SK-N-SH (cell line): ENCODE results near the gene TFPI2. TPM values are rescaled to one million over a fixed set of nuclear protein-coding genes. Genes with fewer than 3 reads are reported as not detected.

ENCODE experiments used
- CTCF ChIA-PET: fragments of 300-600, 350-600 bp; formaldehyde crosslinking; extraction: SDS; loops from one replicate; lab custom pipeline; 2021; lab: Yijun Ruan, JAX
- POLR2A ChIA-PET: fragments of 350-600 bp; sonication (Branson Sonifier 250); formaldehyde crosslinking; extraction: SDS; loops from one replicate; lab custom pipeline; 2020; ENCODE audit warnings: antibody characterized with exemption, inconsistent platforms; lab: Yijun Ruan, JAX
- DNase-seq: peaks from one replicate; pipeline ENCODE4 v3.0.0; 2012
- H2AFZ ChIP-seq: fragments of 200-600 bp; sonication (generic); 2 replicates; pipeline ENCODE4 v1.8.1; 2016; ENCODE audit warnings: antibody characterized with exemption, mild to moderate bottlenecking, low read depth
- H3F3A ChIP-seq: fragments of 200-600 bp; sonication (generic); replicated peaks from 2 replicates; pipeline ENCODE3; 2016; ENCODE audit warnings: antibody characterized with exemption, mild to moderate bottlenecking; ENCODE audit not compliant: insufficient read depth
- H3K27ac ChIP-seq, 2 experiments: fragments of 200-500 bp in 1 of 2; fragments of 200-600 bp in 1 of 2; sonication (Bioruptor generic) in 1 of 2; sonication (generic), shearing (Covaris generic) in 1 of 2; 2 replicates each; pipeline versions ENCODE4 v1.5.1 to v1.6.1; 2014 to 2016; ENCODE audit warnings: low read depth in 2 of 2, inconsistent platforms in 1 of 2, low read length in 1 of 2, mild to moderate bottlenecking in 1 of 2, mixed read lengths in 1 of 2
- H3K27me3 ChIP-seq: fragments of 200-600 bp; sonication (generic), shearing (Covaris generic); 2 replicates; pipeline ENCODE4 v1.6.1; 2016; ENCODE audit warnings: mixed run types; ENCODE audit not compliant: insufficient read depth
- H3K36me3 ChIP-seq, 2 experiments: fragments of 200-500 bp in 1 of 2; fragments of 200-600 bp in 1 of 2; sonication (Bioruptor generic) in 1 of 2; sonication (generic) in 1 of 2; replicated peaks in 1 of 2; 2 replicates each; pipeline versions ENCODE3 to v1.5.1; 2014 to 2016; ENCODE audit warnings: low read length in 1 of 2, mild to moderate bottlenecking in 1 of 2; ENCODE audit not compliant: insufficient read depth in 2 of 2, control insufficient read depth in 1 of 2
- H3K4me1 ChIP-seq, 2 experiments: fragments of 200-500 bp in 1 of 2; fragments of 200-600 bp in 1 of 2; sonication (Bioruptor generic) in 1 of 2; sonication (generic), shearing (Covaris generic) in 1 of 2; 2 replicates each; pipeline versions ENCODE4 v1.5.1 to v1.6.1; 2014 to 2016; ENCODE audit warnings: low read depth in 1 of 2, low read length in 1 of 2, mixed run types in 1 of 2; ENCODE audit not compliant: insufficient read depth in 2 of 2, control insufficient read depth in 1 of 2
- H3K4me2 ChIP-seq: fragments of 200-600 bp; sonication (generic), shearing (Covaris generic); 2 replicates; pipeline ENCODE4 v1.6.1; 2017; ENCODE audit warnings: mixed run types
- H3K4me3 ChIP-seq, 2 experiments: fragments of 200-500 bp in 1 of 2; fragments of 200-600 bp in 1 of 2; sonication (Bioruptor generic) in 1 of 2; sonication (generic), shearing (Covaris generic) in 1 of 2; 2 replicates each; pipeline versions ENCODE4 v1.5.1 to v1.8.1; 2014 to 2016; ENCODE audit warnings: low read depth in 2 of 2, inconsistent platforms in 1 of 2, low read length in 1 of 2, mild to moderate bottlenecking in 1 of 2, mixed read lengths in 1 of 2, moderate library complexity in 1 of 2
- H3K79me2 ChIP-seq: fragments of 200-600 bp; sonication (generic); 2 replicates; pipeline ENCODE4 v1.8.1; 2017; ENCODE audit warnings: mild to moderate bottlenecking; ENCODE audit not compliant: insufficient read depth
- H3K9ac ChIP-seq: fragments of 200-600 bp; sonication (generic); 2 replicates; pipeline ENCODE4 v1.6.1; 2017; ENCODE audit warnings: mixed run types
- H3K9me2 ChIP-seq: fragments of 200-600 bp; sonication (generic); 2 replicates; pipeline ENCODE4 v1.6.1; 2017; ENCODE audit warnings: mixed run types
- H3K9me3 ChIP-seq: fragments of 200-600 bp; sonication (generic); 2 replicates; pipeline ENCODE4 v1.6.1; 2017; ENCODE audit warnings: mixed run types, mild to moderate bottlenecking, moderate library complexity
- H4K20me1 ChIP-seq: fragments of 200-600 bp; sonication (generic); 2 replicates; pipeline ENCODE4 v1.6.1; 2017; ENCODE audit warnings: mild to moderate bottlenecking, mixed run types; ENCODE audit not compliant: insufficient read depth
- CHD2 ChIP-seq: fragments of 150-350 bp; IDR thresholded peaks from 2 replicates; pipeline ENCODE4 v1.6.1; 2018; ENCODE audit warnings: low read length; ENCODE audit not compliant: partially characterized antibody
- EP300 ChIP-seq, 2 experiments: IDR thresholded peaks; 2 replicates each; pipeline versions ENCODE4 v1.4.0 to v1.6.1; 2012; ENCODE audit warnings: borderline replicate concordance in 1 of 2, low read depth in 1 of 2, low read length in 1 of 2
- EZH2phosphoT487 ChIP-seq: fragments of 200-600 bp; sonication (generic); IDR thresholded peaks from 2 replicates; pipeline ENCODE4 v1.6.1; 2017; ENCODE audit warnings: low read depth, mixed run types, mild to moderate bottlenecking, antibody characterized with exemption, moderate library complexity, borderline replicate concordance
- FOSL2 ChIP-seq: IDR thresholded peaks from 2 replicates; pipeline ENCODE4 v1.4.0; 2012; ENCODE audit warnings: low read depth, mild to moderate bottlenecking, moderate library complexity, borderline replicate concordance
- FOXJ3 ChIP-seq: sonication (generic); formaldehyde crosslinking; IDR thresholded peaks from 2 replicates; pipeline ENCODE4 v1.5.1; 2020; ENCODE audit warnings: mild to moderate bottlenecking, missing genetic modification reagents
- FOXM1 ChIP-seq: IDR thresholded peaks from 2 replicates; pipeline ENCODE4 v1.4.0; 2012; ENCODE audit warnings: low read depth, mild to moderate bottlenecking
- GABPA ChIP-seq: IDR thresholded peaks from 2 replicates; pipeline ENCODE4 v1.4.0; 2012; ENCODE audit warnings: low read depth, mild to moderate bottlenecking
- GATA2 ChIP-seq: sonication (generic); formaldehyde crosslinking; IDR thresholded peaks from 2 replicates; pipeline ENCODE4 v1.5.0; 2020; ENCODE audit warnings: mild to moderate bottlenecking, missing genetic modification reagents
- JUND ChIP-seq: IDR thresholded peaks from 2 replicates; pipeline ENCODE4 v1.4.0; 2012
- MEF2A ChIP-seq: IDR thresholded peaks from 2 replicates; pipeline ENCODE4 v1.4.0; 2012; ENCODE audit warnings: low read depth, borderline replicate concordance
- MXI1 ChIP-seq: IDR thresholded peaks from 2 replicates; pipeline ENCODE4 v1.6.1; 2012; ENCODE audit warnings: mild to moderate bottlenecking, low read depth, low read length, improper control_type of control experiment
- NRF1 ChIP-seq: IDR thresholded peaks from 2 replicates; pipeline ENCODE4 v1.6.1; 2012; ENCODE audit warnings: low read depth, mild to moderate bottlenecking, low read length
- RAD21 ChIP-seq: IDR thresholded peaks from 2 replicates; pipeline ENCODE4 v1.6.1; 2012; ENCODE audit warnings: mild to moderate bottlenecking, low read length
- RCOR1 ChIP-seq: fragments of 150-350 bp; IDR thresholded peaks from 2 replicates; pipeline ENCODE4 v1.6.1; 2017; ENCODE audit warnings: antibody characterized with exemption, low read length
- RFX5 ChIP-seq: IDR thresholded peaks from 2 replicates; pipeline ENCODE4 v1.6.1; 2012; ENCODE audit warnings: mild to moderate bottlenecking, improper control_type of control experiment, low read length
- RXRA ChIP-seq: IDR thresholded peaks from 2 replicates; pipeline ENCODE4 v1.4.0; 2012; ENCODE audit warnings: low read depth, mild to moderate bottlenecking, borderline replicate concordance
- SMC3 ChIP-seq: IDR thresholded peaks from 2 replicates; pipeline ENCODE4 v1.6.1; 2012; ENCODE audit warnings: low read depth, low read length, improper control_type of control experiment
- TAF1 ChIP-seq: IDR thresholded peaks from 2 replicates; pipeline ENCODE4 v1.6.1; 2012; ENCODE audit warnings: low read depth, mild to moderate bottlenecking, low read length, moderate library complexity, borderline replicate concordance
- TCF12 ChIP-seq: IDR thresholded peaks from 2 replicates; pipeline ENCODE4 v1.4.0; 2012
- TEAD4 ChIP-seq: IDR thresholded peaks from 2 replicates; pipeline ENCODE4 v1.4.0; 2012; ENCODE audit warnings: mild to moderate bottlenecking, borderline replicate concordance; ENCODE audit not compliant: insufficient read depth
- WGBS: methylation state at CpG from one replicate; pipeline ENCODE4 v1.1.6; 2017; ENCODE audit warnings: low lambda C conversion rate; 5-methylcytosine and 5-hydroxymethylcytosine counted together
- polyA plus RNA-seq, 3 experiments: library from polyadenylated mRNA; depleted of rRNA; stranded (reverse); fragments of >200 nt; gene quantifications; 2 replicates each; pipeline ENCODE4 v1.2.3, GENCODE V29; 2012
- TF ChIP-seq, protein P1 (sequence below): fragments of 200-600 bp; sonication (generic); IDR thresholded peaks from 2 replicates; pipeline ENCODE4 v1.6.1; 2017; ENCODE audit warnings: antibody characterized with exemption, mild to moderate bottlenecking, moderate library complexity
- TF ChIP-seq, protein P2 (sequence below): fragments of 150-350 bp; IDR thresholded peaks from 2 replicates; pipeline ENCODE4 v1.6.1; 2016; ENCODE audit warnings: mild to moderate bottlenecking, low read depth, low read length
- TF ChIP-seq, protein P3 (sequence below): IDR thresholded peaks from 2 replicates; pipeline ENCODE4 v1.4.0; 2012; ENCODE audit warnings: low read depth, borderline replicate concordance
- TF ChIP-seq, protein P4 (sequence below): IDR thresholded peaks from 2 replicates; pipeline ENCODE4 v1.4.0; 2012; ENCODE audit warnings: low read depth
- TF ChIP-seq, protein P5 (sequence below): IDR thresholded peaks from 2 replicates; pipeline ENCODE4 v1.4.0; 2012; ENCODE audit warnings: low read depth, borderline replicate concordance

TFPI2 gene
- polyA plus RNA-seq, 1 of the 3 experiments (the other 2 are of a cell fraction), result 17.7 TPM

DNA sequence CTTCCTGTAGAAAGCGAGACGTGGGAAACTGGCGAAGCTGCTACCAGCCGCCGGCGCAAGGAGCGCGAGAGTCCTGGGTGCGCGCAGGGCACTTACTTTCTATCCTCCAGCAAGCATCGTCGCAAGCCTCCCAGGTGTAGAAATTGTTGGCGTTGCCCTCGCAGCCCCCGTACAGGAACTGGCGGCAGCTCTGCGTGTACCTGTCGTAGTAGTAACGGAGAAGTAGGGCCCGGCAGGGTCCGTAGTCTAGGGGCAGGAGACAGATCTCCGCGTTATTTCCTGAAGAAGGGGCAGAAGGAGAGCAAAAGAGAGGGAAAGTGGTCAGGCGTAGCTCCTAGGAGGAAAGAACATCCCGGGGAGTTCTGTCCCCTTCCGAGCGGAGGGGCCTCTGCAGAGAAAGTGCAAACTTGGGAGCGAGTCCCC is 501 bp downstream of the TFPI2 start:
- H4K20me1 ChIP-seq, result no peaks in the 10 kb centered on the region
- peak overlapping the region in 1 of 2 experiments; percentile 53; a peak in 1 of 4 replicates for H3K27ac ChIP-seq
- peaks cover 0 to 11% of the 10 kb centered on the region in 2 experiments; a peak in 2 of 4 replicates for H3K4me1 ChIP-seq
- 0 out of 2 replicates have a peak, but pooled peaks cover 3% of the 10 kb centered on the region for H3K9me2 ChIP-seq
- no peaks in the 10 kb centered on the region for H3K9me3 ChIP-seq
- peak overlapping the region; percentile 51 for H3K9ac ChIP-seq
- H3K36me3 ChIP-seq, result peaks cover 0 to 9% of the 10 kb centered on the region in 2 experiments
- peaks cover 7% of the 10 kb centered on the region for H3F3A ChIP-seq
- no peaks in the 10 kb centered on the region for H3K27me3 ChIP-seq
- H3K79me2 ChIP-seq, result no peaks in the 10 kb centered on the region
- peak overlapping the region; percentile 95 for H2AFZ ChIP-seq
- 3% methylated on average over 27 of the region's 28 CpGs for WGBS
- ChIA-PET CTCF (interaction anchor here (0.7 to 5.8 kb wide), 26 partner anchors 8 to 1587 kb away, joined by 3 to 38 read pairs (median 4); partner anchors contain the start of gene GNG11), POLR2A (no interaction called here)
- peak overlapping the region; percentile 96 for H3K4me2 ChIP-seq
- H3K4me3 ChIP-seq, result peak overlapping the region; percentile 79 to 80
- DNase-seq, result peak; percentile 69
- no peak for TF ChIP-seq MEF2A
- no peak for TF ChIP-seq RCOR1
- TF ChIP-seq, protein P1, sequence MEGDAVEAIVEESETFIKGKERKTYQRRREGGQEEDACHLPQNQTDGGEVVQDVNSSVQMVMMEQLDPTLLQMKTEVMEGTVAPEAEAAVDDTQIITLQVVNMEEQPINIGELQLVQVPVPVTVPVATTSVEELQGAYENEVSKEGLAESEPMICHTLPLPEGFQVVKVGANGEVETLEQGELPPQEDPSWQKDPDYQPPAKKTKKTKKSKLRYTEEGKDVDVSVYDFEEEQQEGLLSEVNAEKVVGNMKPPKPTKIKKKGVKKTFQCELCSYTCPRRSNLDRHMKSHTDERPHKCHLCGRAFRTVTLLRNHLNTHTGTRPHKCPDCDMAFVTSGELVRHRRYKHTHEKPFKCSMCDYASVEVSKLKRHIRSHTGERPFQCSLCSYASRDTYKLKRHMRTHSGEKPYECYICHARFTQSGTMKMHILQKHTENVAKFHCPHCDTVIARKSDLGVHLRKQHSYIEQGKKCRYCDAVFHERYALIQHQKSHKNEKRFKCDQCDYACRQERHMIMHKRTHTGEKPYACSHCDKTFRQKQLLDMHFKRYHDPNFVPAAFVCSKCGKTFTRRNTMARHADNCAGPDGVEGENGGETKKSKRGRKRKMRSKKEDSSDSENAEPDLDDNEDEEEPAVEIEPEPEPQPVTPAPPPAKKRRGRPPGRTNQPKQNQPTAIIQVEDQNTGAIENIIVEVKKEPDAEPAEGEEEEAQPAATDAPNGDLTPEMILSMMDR, result peak; percentile 23; the same call in 1 of the 2 replicates
- peak; percentile 39 for TF ChIP-seq RAD21
- TF ChIP-seq GATA2 (CRISPR knock-in tag), result no peak
- no peak for TF ChIP-seq TEAD4
- no peak for TF ChIP-seq TAF1
- TF ChIP-seq, protein P2, sequence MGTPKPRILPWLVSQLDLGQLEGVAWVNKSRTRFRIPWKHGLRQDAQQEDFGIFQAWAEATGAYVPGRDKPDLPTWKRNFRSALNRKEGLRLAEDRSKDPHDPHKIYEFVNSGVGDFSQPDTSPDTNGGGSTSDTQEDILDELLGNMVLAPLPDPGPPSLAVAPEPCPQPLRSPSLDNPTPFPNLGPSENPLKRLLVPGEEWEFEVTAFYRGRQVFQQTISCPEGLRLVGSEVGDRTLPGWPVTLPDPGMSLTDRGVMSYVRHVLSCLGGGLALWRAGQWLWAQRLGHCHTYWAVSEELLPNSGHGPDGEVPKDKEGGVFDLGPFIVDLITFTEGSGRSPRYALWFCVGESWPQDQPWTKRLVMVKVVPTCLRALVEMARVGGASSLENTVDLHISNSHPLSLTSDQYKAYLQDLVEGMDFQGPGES, result no peak
- no peak for TF ChIP-seq EZH2phosphoT487
- no peak for TF ChIP-seq FOSL2
- TF ChIP-seq TCF12, result no peak
- TF ChIP-seq NRF1, result peak; percentile 20; the same call in 1 of the 2 replicates
- no peak for TF ChIP-seq FOXJ3 (CRISPR knock-in tag)
- TF ChIP-seq CHD2, result no peak
- TF ChIP-seq SMC3, result no peak
- TF ChIP-seq FOXM1, result no peak
- TF ChIP-seq, protein P3, sequence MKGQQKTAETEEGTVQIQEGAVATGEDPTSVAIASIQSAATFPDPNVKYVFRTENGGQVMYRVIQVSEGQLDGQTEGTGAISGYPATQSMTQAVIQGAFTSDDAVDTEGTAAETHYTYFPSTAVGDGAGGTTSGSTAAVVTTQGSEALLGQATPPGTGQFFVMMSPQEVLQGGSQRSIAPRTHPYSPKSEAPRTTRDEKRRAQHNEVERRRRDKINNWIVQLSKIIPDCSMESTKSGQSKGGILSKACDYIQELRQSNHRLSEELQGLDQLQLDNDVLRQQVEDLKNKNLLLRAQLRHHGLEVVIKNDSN, result no peak
- TF ChIP-seq RXRA, result no peak
- no peak for TF ChIP-seq GABPA
- peak; percentile 29; the same call in 1 of the 2 replicates for TF ChIP-seq MXI1
- TF ChIP-seq, protein P4, sequence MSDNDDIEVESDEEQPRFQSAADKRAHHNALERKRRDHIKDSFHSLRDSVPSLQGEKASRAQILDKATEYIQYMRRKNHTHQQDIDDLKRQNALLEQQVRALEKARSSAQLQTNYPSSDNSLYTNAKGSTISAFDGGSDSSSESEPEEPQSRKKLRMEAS, result 0 out of 2 replicates have a peak, but pooled peaks have one; percentile 29
- no peak for TF ChIP-seq RFX5
- TF ChIP-seq, protein P5, sequence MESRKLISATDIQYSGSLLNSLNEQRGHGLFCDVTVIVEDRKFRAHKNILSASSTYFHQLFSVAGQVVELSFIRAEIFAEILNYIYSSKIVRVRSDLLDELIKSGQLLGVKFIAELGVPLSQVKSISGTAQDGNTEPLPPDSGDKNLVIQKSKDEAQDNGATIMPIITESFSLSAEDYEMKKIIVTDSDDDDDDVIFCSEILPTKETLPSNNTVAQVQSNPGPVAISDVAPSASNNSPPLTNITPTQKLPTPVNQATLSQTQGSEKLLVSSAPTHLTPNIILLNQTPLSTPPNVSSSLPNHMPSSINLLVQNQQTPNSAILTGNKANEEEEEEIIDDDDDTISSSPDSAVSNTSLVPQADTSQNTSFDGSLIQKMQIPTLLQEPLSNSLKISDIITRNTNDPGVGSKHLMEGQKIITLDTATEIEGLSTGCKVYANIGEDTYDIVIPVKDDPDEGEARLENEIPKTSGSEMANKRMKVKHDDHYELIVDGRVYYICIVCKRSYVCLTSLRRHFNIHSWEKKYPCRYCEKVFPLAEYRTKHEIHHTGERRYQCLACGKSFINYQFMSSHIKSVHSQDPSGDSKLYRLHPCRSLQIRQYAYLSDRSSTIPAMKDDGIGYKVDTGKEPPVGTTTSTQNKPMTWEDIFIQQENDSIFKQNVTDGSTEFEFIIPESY, result no peak
- no peak for TF ChIP-seq EP300 (IDR thresholded peaks at IDR 0.05; ENCODE audit: borderline replicate concordance in 1 of 2, low read depth in 1 of 2, low read length in 1 of 2)
- TF ChIP-seq JUND, result no peak
